H1 (cell line): ENCODE measurements around the gene NADK2. TPM values are rescaled to one million over a fixed set of nuclear protein-coding genes. Genes with fewer than 3 reads are reported as not detected.

ENCODE experiments used
- CTCF ChIA-PET: fragments of 300-600 bp; sonication (Branson Sonifier 250); formaldehyde crosslinking; loops from one replicate; lab custom pipeline; 2021; ENCODE audit not compliant: partially characterized antibody; lab: Charles Lee
- POLR2A ChIA-PET: fragments of 300-600 bp; sonication (Branson Sonifier 250); formaldehyde crosslinking; loops from one replicate; lab custom pipeline; 2021; ENCODE audit warnings: inconsistent platforms; ENCODE audit not compliant: partially characterized antibody; lab: Charles Lee
- DNase-seq, 2 experiments: peaks; one replicate each; pipeline versions ENCODE4 v3.0.0 to v3.0.0-alpha.2; 2010 to 2022; ENCODE audit warnings: low spot score in 2 of 2, low read depth in 1 of 2, mixed read lengths in 1 of 2
- FAIRE-seq: peaks from 2 replicates; lab custom pipeline; 2011; peaks lifted over from hg19 to GRCh38; lab: Jason Lieb, UNC
- H2AFZ ChIP-seq: 2 replicates; pipeline ENCODE4 v1.8.1; 2012; ENCODE audit warnings: low read length, inconsistent platforms
- H2AK5ac ChIP-seq: 2 replicates; pipeline ENCODE4 v1.6.1; 2013; ENCODE audit warnings: low read depth, low read length
- H2BK120ac ChIP-seq: replicated peaks from 2 replicates; pipeline ENCODE3; 2013; ENCODE audit warnings: low read depth, low read length, inconsistent platforms
- H2BK12ac ChIP-seq: 2 replicates; pipeline ENCODE4 v1.6.1; 2013; ENCODE audit warnings: low read depth, low read length
- H2BK15ac ChIP-seq: 2 replicates; pipeline ENCODE4 v1.6.1; 2013; ENCODE audit warnings: low read length
- H2BK20ac ChIP-seq: 2 replicates; pipeline ENCODE4 v1.6.1; 2013; ENCODE audit warnings: low read length
- H2BK5ac ChIP-seq: 2 replicates; pipeline ENCODE4 v1.6.1; 2013; ENCODE audit warnings: low read depth, low read length
- H3K14ac ChIP-seq: 2 replicates; pipeline ENCODE4 v1.6.1; 2013; ENCODE audit warnings: inconsistent platforms; ENCODE audit not compliant: insufficient read length
- H3K18ac ChIP-seq: 2 replicates; pipeline ENCODE4 v1.6.1; 2013; ENCODE audit warnings: low read length; ENCODE audit errors: extremely low read depth
- H3K23ac ChIP-seq: 2 replicates; pipeline ENCODE4 v1.6.1; 2013; ENCODE audit warnings: inconsistent platforms; ENCODE audit not compliant: insufficient read length
- H3K23me2 ChIP-seq: 2 replicates; pipeline ENCODE4 v1.6.1; 2013; ENCODE audit warnings: low read depth, low read length
- H3K27ac ChIP-seq: 2 replicates; pipeline ENCODE4 v1.6.1; 2011; ENCODE audit warnings: low read depth, low read length, inconsistent platforms
- H3K27me3 ChIP-seq, 4 experiments: replicated peaks in 1 of 4; 1 replicate in 1 of 4; 2 replicates in 3 of 4; pipeline versions ENCODE4 v1.6.1 to v1.8.1; 2011 to 2013; ENCODE audit warnings: low read length in 3 of 4, mild to moderate bottlenecking in 3 of 4, inconsistent platforms in 2 of 4, mixed read lengths in 2 of 4, moderate library complexity in 1 of 4; ENCODE audit not compliant: control insufficient read depth in 3 of 4, insufficient read depth in 3 of 4; ENCODE audit errors: extremely low read depth in 1 of 4
- H3K36me3 ChIP-seq, 4 experiments: 2 replicates each; pipeline versions ENCODE4 v1.6.1 to v1.8.1; 2011 to 2013; ENCODE audit warnings: mild to moderate bottlenecking in 4 of 4, low read length in 3 of 4, moderate library complexity in 2 of 4, control low read depth in 1 of 4, inconsistent platforms in 1 of 4; ENCODE audit not compliant: insufficient read depth in 4 of 4, control insufficient read depth in 2 of 4
- H3K4ac ChIP-seq: replicated peaks from 2 replicates; pipeline ENCODE3; 2013; ENCODE audit warnings: low read length, low read depth, mixed read lengths, inconsistent platforms; ENCODE audit not compliant: insufficient read length
- H3K4me1 ChIP-seq, 4 experiments: replicated peaks in 1 of 4; 1 replicate in 1 of 4; 2 replicates in 3 of 4; pipeline versions ENCODE4 v1.6.1 to v1.8.1; 2011 to 2013; ENCODE audit warnings: low read length in 3 of 4, inconsistent platforms in 2 of 4, mixed read lengths in 1 of 4; ENCODE audit not compliant: insufficient read depth in 4 of 4, control insufficient read depth in 3 of 4
- H3K4me2 ChIP-seq, 2 experiments: 2 replicates each; pipeline versions ENCODE4 v1.6.1 to v1.8.1; 2011 to 2013; ENCODE audit warnings: low read depth in 2 of 2, low read length in 2 of 2, control low read depth in 1 of 2, inconsistent platforms in 1 of 2, mild to moderate bottlenecking in 1 of 2; ENCODE audit not compliant: insufficient read depth in 1 of 2
- H3K4me3 ChIP-seq, 4 experiments: fragments of 200-600, 300-600 bp in 1 of 4; sonication (generic), shearing (Covaris generic), sonication (Bioruptor Twin) in 1 of 4; 2 replicates each; pipeline versions ENCODE4 v1.5.1 to v1.8.1; 2011 to 2016; ENCODE audit warnings: low read length in 4 of 4, low read depth in 3 of 4, control low read depth in 2 of 4, inconsistent platforms in 2 of 4, mild to moderate bottlenecking in 2 of 4, mixed read lengths in 1 of 4, moderate library complexity in 1 of 4; ENCODE audit not compliant: insufficient read depth in 2 of 4; ENCODE audit errors: extremely low read depth in 1 of 4
- H3K56ac ChIP-seq: replicated peaks from 2 replicates; pipeline ENCODE3; 2013; ENCODE audit warnings: low read depth, mild to moderate bottlenecking, mixed read lengths, low read length, inconsistent platforms; ENCODE audit not compliant: insufficient read length
- H3K79me1 ChIP-seq: 2 replicates; pipeline ENCODE4 v1.6.1; 2013; ENCODE audit warnings: low read depth, low read length, control low read depth
- H3K79me2 ChIP-seq, 2 experiments: 2 replicates each; pipeline versions ENCODE4 v1.6.1 to v1.8.1; 2012 to 2013; ENCODE audit warnings: low read length in 2 of 2, mild to moderate bottlenecking in 2 of 2, inconsistent platforms in 1 of 2; ENCODE audit not compliant: insufficient read depth in 2 of 2, control insufficient read depth in 1 of 2
- H3K9ac ChIP-seq, 4 experiments: replicated peaks in 1 of 4; 1 replicate in 1 of 4; 2 replicates in 3 of 4; pipeline versions ENCODE4 v1.6.1 to v1.8.1; 2011 to 2013; ENCODE audit warnings: low read depth in 3 of 4, low read length in 3 of 4, control low read depth in 2 of 4, mild to moderate bottlenecking in 2 of 4, moderate library complexity in 2 of 4, inconsistent platforms in 1 of 4; ENCODE audit errors: extremely low read depth in 1 of 4
- H3K9me3 ChIP-seq, 2 experiments: 2 replicates each; pipeline versions ENCODE4 v1.6.1 to v1.8.1; 2012 to 2013; ENCODE audit warnings: mild to moderate bottlenecking in 2 of 2, moderate library complexity in 2 of 2, control low read depth in 1 of 2, inconsistent platforms in 1 of 2, low read depth in 1 of 2, low read length in 1 of 2, mixed read lengths in 1 of 2; ENCODE audit not compliant: insufficient read depth in 2 of 2
- H4K20me1 ChIP-seq, 2 experiments: replicated peaks in 1 of 2; 2 replicates each; pipeline versions ENCODE3 to v1.8.1; 2011 to 2013; ENCODE audit warnings: inconsistent platforms in 2 of 2, low read length in 2 of 2, mild to moderate bottlenecking in 1 of 2; ENCODE audit not compliant: insufficient read depth in 2 of 2, control insufficient read depth in 1 of 2
- H4K5ac ChIP-seq: 2 replicates; pipeline ENCODE4 v1.6.1; 2013; ENCODE audit warnings: low read length, low read depth, mixed read lengths, inconsistent platforms; ENCODE audit not compliant: insufficient read length
- H4K8ac ChIP-seq: 2 replicates; pipeline ENCODE4 v1.8.0; 2013; ENCODE audit warnings: mild to moderate bottlenecking, moderate library complexity, low read length, inconsistent platforms; ENCODE audit not compliant: insufficient read depth; ENCODE audit errors: extremely low read depth
- H4K91ac ChIP-seq: replicated peaks from 2 replicates; pipeline ENCODE3; 2013; ENCODE audit warnings: low read length, mixed read lengths, inconsistent platforms; ENCODE audit not compliant: insufficient read length
- ASH2L ChIP-seq: fragments of 200-600, 300-600 bp; sonication (generic); IDR thresholded peaks from one replicate; pipeline ENCODE4 v1.7.1; 2017; ENCODE audit warnings: low read length
- BACH1 ChIP-seq: IDR thresholded peaks from 2 replicates; pipeline ENCODE4 v1.6.1; 2012; ENCODE audit warnings: low read length, improper control_type of control experiment
- BRCA1 ChIP-seq: IDR thresholded peaks from 2 replicates; pipeline ENCODE4 v1.6.1; 2012; ENCODE audit warnings: low read depth, low read length, improper control_type of control experiment
- FOSL1 ChIP-seq: IDR thresholded peaks from 2 replicates; pipeline ENCODE4 v1.6.1; 2011; ENCODE audit warnings: mild to moderate bottlenecking, low read depth, low read length, moderate library complexity; ENCODE audit not compliant: insufficient read depth
- GTF2F1 ChIP-seq: IDR thresholded peaks from 2 replicates; pipeline ENCODE4 v1.6.1; 2012; ENCODE audit warnings: low read depth, low read length, improper control_type of control experiment, borderline replicate concordance
- HDAC6 ChIP-seq: IDR thresholded peaks from one replicate; pipeline ENCODE4 v1.7.1; 2012; ENCODE audit warnings: low read depth, mild to moderate bottlenecking, inconsistent platforms, low read length, moderate library complexity
- KDM1A ChIP-seq: fragments of 200-600, 300-600 bp; sonication (generic); IDR thresholded peaks from 2 replicates; pipeline ENCODE4 v1.7.1; 2016; ENCODE audit warnings: mild to moderate bottlenecking, low read length, borderline replicate concordance
- KDM4A ChIP-seq: IDR thresholded peaks from one replicate; pipeline ENCODE4 v1.7.1; 2012; ENCODE audit warnings: low read depth, mild to moderate bottlenecking, moderate library complexity, low read length, inconsistent platforms; ENCODE audit not compliant: severe bottlenecking
- NRF1 ChIP-seq: IDR thresholded peaks from 2 replicates; pipeline ENCODE4 v1.6.1; 2011; ENCODE audit warnings: mild to moderate bottlenecking, low read depth, low read length, improper control_type of control experiment
- SIN3A ChIP-seq, 2 experiments: IDR thresholded peaks in 1 of 2; conservative IDR thresholded peaks in 1 of 2; 2 replicates each; pipeline ENCODE4 v1.6.1; 2011 to 2012; ENCODE audit warnings: low read length in 2 of 2, improper control_type of control experiment in 1 of 2, low read depth in 1 of 2, mild to moderate bottlenecking in 1 of 2
- SIRT6 ChIP-seq: IDR thresholded peaks from one replicate; pipeline ENCODE4 v1.7.1; 2012; ENCODE audit warnings: low read length, inconsistent platforms
- SP4 ChIP-seq: IDR thresholded peaks from 2 replicates; pipeline ENCODE4 v1.6.1; 2012; ENCODE audit warnings: low read length, inconsistent platforms
- SRF ChIP-seq: IDR thresholded peaks from 2 replicates; pipeline ENCODE4 v1.6.1; 2011; ENCODE audit warnings: mild to moderate bottlenecking, low read depth, low read length, moderate library complexity
- TCF12 ChIP-seq: IDR thresholded peaks from 2 replicates; pipeline ENCODE4 v1.6.1; 2011; ENCODE audit warnings: low read depth, mild to moderate bottlenecking, low read length
- WGBS, 2 experiments: shearing (Covaris generic) in 1 of 2; methylation state at CpG; one replicate each; pipeline versions ENCODE4 v1.1.6 to v1.1.7; 2013 to 2015; ENCODE audit warnings: low lambda C conversion rate in 2 of 2, mixed read lengths in 2 of 2, inconsistent platforms in 1 of 2, low coverage in 1 of 2, missing lambda C conversion rate in 1 of 2; ENCODE audit not compliant: insufficient replicate concordance in 2 of 2, insufficient coverage in 1 of 2, insufficient read length in 1 of 2; ENCODE audit errors: extremely low coverage in 1 of 2, missing lambda C conversion rate in 1 of 2; 5-methylcytosine and 5-hydroxymethylcytosine counted together
- polyA plus RNA-seq, 7 experiments: library from polyadenylated mRNA; depleted of rRNA in 3 of 7; stranded (reverse) in 5 of 7; unstranded in 2 of 7; fragments of >200 nt in 5 of 7; fragments of 200-250 nt in 2 of 7; gene quantifications; 1 replicate in 5 of 7; 2 replicates in 1 of 7; 4 replicates in 1 of 7; pipeline versions ENCODE4 v1.2.1 to v1.2.3, GENCODE V29; 2011 to 2013; ENCODE audit warnings: missing spikeins in 2 of 7, mixed read lengths in 2 of 7
- total RNA-seq: library from RNA; stranded (reverse); fragmentation: NEBNext Ultra II Directional; extraction: Animal tissue kit (Norgen Biotek cat#: 25700); gene quantifications from 2 replicates; pipeline ENCODE4 v1.2.1, GENCODE V29; 2021

NADK2 gene
- total and polyA plus RNA-seq, 2 of the 8 experiments (the other 6 are each of a cell fraction or from before 2014, with no cell fraction given): 3.4 to 16.1 TPM

- Histone ChIP-seq H3K79me2 (no peaks in the 10 kb centered on the region), H2BK5ac (no peak overlapping the region), H2AFZ (no peak overlapping the region), H3K4ac (no peak overlapping the region), H3K27ac (no peak overlapping the region), H3K23ac (no peak overlapping the region), H4K5ac (no peak overlapping the region), H3K4me3 (no peak overlapping the region), H4K20me1 (no peaks in the 10 kb centered on the region), H3K23me2 (no peaks in the 10 kb centered on the region), H2BK15ac (no peak overlapping the region), H3K9me3 (no peaks in the 10 kb centered on the region), H3K27me3 (no peaks in the 10 kb centered on the region; a peak in 1 of 7 replicates), H3K79me1 (no peaks in the 10 kb centered on the region), H3K9ac (no peak overlapping the region), H2AK5ac (no peak overlapping the region), H2BK120ac (no peak overlapping the region), H3K36me3 (no peaks in the 10 kb centered on the region), H2BK20ac (no peak overlapping the region), H3K4me2 (no peak overlapping the region), H3K4me1 (peaks cover 0 to 4% (median 0%) of the 10 kb centered on the region in 4 experiments; a peak in 1 of 7 replicates), H4K8ac (no peak overlapping the region), H3K14ac (no peak overlapping the region), H2BK12ac (no peak overlapping the region), H3K56ac (no peak overlapping the region), H4K91ac (no peak overlapping the region), H3K18ac (no peak overlapping the region)
- FAIRE-seq: no peak
- WGBS, 2 experiments: 97% methylated on average over 2 of the region's 2 CpGs; no CpG with 5 or more reads in 1 of the 2 experiments
- CTCF ChIA-PET: interaction anchor here (0.6 to 2.8 kb wide), 6 partner anchors 30 to 472 kb away, joined by 3 to 10 read pairs (median 4); partner anchors contain the start of gene NADK2
- POLR2A ChIA-PET: no interaction called here
- DNase-seq: no peak
- TF ChIP-seq SIN3A (conservative IDR thresholded peaks at IDR 0.05 in 1 of 2, IDR thresholded peaks at IDR 0.05 in 1 of 2; ENCODE audit: low read depth in 1 of 2, low read length in 2 of 2) (no peak), SRF (no peak), HDAC6 (no peak), FOSL1 (no peak), SP4 (no peak), TCF12 (no peak), ASH2L (no peak), GTF2F1 (no peak), KDM4A (no peak), SIRT6 (no peak), BACH1 (no peak), BRCA1 (no peak), NRF1 (no peak), KDM1A (no peak)
Observed at GRCh38 chr5:36272136-36272690, 30.5 kb upstream of the NADK2 start.
